NOMO-1 treated with dmso at 0.1 percent for 144 hours (cell line): Measurements from ENCODE around the gene ZNF22.
A peak's percentile ranks its signal among the peaks of the same experiment; 100 is the strongest.
"Not testable (repeated sequence)": the region's sequence is repeated elsewhere in the genome, so short reads cannot be mapped to it uniquely, and the experiment has no call there.

Experiments
- DNase-seq: peaks from one replicate; lab custom pipeline; 2025; ENCODE audit not compliant: unreplicated experiment; lab: John Stamatoyannopoulos, UW

The ZNF22 gene

DNA sequence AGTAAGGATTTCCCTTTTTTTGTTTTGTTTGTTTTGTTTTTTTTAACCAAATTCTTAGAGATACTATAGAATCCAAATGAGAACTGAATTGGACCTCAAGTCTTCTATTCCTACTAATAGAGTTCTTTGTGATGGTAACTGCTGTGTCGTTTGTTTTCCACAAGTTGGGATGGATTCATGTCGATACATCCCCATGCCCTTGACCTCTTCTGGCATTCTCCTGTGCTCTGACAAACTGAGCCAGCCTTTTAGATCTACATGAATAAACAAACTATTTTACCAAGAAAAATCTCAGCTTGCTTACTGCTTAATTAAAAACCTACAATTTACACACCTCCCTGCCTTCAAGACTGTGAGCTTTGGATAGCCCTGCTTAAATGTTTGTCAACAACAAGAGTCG, 3.9 kb downstream of the ZNF22 start:
- no peak for DNase-seq

DNA sequence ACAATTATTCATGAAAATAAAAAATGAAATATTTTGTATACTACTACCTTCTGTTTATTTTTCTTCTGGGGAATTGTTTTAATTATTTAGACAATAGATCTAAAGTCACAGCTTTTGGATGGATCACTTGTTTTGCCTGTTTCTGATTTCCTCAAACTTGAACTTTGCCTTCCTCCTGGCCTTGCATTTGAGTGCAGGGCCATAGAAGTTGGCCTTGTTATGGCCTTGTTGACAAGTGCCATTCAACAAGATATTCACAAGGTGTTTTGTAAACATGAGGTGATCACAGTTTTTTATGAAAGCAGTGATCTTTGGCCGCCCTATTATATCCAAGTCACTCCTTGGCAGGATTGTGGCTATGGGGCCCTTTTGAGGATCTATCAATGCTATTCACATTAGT, 4.6 kb downstream of the ZNF22 start:
- DNase-seq, result no peak

DNA sequence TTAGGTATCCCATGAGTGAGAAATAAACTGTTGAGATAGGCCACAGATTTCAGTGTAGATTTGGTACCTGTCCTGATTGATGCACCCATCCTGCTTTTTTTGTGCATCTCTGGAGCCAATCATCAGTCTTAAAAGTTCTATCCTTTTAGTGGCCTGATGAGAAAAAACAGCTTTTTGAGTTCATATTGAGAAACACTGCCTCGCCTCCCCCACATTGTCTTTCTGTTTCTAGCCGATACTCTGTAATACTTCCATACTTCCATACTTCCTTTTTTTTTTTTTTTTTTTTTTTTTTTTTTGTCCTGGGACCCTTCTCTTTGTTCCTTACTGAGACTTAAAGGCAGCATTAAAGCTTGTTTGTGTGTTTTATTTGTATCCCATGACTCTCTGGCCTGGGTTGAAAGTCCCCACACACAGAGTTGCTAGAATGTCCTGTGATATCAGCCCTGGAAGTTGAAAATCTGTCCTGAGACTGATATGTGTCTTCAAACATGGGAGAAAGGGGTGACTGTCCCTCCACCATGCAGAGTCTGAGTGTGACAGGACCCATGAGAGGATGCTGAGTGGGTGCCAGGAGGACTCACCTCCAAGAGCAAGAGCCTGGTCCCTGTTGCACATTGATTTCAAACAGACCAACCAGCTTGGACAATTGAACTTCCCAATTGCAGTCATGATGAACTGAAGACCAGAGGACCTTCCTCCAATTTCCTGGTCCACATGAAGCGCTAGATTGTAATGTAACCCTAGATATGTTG, 5.7 kb downstream of the ZNF22 start:
- DNase-seq, result no peak

DNA sequence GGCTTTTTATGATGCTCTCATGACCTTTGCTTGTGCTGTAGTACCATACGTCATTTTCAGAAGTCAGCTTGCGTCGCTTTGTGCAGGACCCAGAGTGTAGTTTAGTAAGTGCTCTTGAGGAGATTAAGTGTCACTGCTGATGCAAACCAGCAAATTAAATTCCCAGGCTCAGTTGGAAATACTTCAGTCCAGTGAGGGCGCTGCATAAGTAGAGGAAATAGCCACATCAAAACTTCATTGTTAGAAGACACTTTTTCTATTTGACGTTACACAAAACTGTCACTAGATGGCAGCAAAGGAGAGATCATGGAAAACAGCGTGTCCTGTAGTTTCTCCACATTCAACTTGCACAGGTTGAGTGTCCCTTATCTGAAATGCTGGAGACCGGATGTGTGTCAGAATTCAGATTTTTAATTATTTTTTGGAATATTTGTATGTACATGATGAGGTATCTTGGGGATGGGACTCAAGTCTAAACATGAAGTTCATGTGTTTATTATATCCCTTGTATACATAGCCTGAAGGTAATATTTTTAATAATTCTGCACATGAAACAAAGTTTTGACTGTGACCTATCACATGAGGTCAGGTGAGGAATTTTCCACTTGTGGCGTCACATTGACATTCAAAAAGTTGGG, 7.9 kb downstream of the ZNF22 start:
- peak; percentile 51 for DNase-seq

DNA sequence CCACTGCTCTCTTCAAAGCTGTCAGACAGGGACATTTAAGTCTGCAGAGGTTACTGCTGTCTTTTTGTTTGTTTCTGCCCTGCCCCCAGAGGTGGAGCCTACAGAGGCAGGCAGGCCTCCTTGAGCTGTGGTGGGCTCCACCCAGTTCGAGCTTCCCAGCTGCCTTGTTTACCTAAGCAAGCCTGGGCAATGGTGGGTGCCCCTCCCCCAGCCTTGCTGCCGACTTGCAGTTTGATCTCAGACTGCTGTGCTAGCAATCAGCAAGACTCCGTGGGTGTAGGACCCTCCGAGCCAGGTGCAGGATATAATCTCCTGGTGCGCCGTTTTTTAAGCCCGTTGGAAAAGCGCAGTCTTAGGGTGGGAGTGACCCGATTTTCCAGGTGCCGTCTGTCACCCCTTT, 13.8 kb downstream of the ZNF22 start:
- DNase-seq, result not testable (repeated sequence)

DNA sequence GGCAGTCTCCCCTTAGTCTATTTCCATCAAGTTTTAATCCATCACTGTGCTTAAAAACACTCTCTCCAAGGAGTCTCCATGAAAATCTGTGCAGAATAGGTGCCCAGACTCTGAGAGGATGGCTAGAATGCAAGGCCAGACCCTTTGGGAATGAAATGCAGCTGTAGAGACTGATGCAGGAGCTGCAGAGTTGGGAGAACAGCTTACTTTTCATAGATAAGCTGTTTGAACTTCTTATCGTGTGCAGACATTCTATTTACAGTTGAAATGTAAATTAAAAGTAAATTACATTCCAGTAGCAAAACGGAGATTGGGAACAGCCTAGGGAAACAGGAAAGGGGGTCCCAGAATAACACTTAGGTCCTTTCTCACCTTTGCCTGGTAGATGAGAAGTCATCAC, 14.9 kb downstream of the ZNF22 start:
- DNase-seq, result no peak

DNA sequence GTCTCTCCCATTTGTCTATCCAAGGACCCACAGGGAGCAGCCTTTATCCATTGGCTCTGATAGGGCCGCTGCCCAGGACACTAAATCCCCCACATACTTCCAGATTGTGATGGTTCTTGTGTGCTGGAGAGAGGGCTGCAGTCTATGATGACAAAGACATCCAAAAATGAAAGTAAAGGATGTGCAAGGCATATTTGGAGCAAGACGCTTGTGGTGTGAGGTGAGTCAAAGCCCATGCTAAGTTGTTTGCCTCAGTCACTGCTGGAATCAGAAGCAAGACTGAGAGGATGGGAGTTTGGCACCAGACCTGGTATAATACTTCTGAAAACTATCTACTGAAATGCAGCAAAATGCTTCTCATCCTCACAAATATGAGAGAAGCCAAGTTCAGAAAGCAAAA, 22.7 kb downstream of the ZNF22 start:
- no peak for DNase-seq

DNA sequence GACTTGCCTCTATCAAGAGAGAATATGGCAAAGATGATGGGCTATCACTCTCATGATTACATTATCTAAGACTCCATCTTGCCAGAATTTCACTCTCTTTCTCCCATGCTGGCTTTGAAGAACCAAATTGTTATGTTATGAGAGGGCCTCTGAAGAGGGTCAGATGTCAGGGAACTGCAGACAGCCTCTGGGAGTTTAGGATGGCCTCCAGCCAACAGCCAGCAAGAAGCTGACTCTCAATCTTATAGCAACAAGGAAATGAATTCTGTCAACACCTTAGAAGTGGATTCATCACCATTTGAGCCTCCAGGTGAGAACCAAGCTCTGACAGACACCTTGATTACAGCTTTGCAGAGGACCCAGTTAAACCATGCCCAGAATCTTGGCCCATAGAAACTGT, 33.6 kb downstream of the ZNF22 start:
- DNase-seq, result no peak

DNA sequence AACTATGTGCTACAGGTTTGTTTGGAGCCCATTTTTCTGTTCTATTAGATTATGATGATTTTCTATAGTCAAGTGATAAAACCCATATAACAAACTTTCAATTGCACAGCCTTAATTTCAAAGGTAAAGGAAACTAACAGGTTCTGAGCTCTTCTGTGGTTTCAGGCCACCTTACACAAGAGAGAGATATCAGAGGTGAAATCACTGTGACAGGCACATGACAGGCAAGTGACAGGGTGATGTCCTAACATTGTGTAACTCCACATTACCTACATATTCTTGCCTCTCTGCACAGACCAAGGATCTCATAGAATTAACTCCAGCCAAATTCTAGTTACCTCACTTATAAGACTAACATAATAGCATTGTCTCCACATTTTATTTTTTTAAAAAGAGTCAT, 35.0 kb downstream of the ZNF22 start:
- DNase-seq, result no peak

DNA sequence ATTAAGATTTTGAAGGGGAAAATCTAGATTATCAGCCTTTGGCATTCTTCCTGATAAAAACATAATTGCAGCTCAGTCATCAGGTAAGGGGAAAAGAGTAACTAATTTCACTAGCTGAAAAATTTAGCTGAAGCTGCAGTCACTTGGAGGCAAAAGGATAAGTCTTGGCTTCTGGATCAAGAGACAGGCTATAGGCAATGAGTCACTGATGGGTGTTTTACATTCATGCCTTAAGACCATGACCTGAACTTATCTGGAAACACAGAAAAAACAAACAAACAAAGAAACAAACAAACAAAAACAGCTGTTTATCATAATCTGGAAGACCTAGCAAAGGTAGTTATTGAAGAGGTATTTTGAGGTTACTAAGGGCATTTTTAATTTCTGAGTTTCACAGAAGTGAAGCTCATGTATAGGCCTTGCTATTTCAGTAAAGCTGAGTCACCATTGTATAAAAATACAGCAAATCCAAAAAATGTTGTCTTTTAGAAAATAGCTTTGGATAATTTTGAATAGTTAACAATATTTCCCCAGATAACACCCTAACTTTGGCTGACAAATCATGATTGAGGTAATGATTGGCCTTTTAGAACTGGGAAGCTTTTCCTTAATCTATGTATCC, 40.3 kb downstream of the ZNF22 start:
- no peak for DNase-seq

DNA sequence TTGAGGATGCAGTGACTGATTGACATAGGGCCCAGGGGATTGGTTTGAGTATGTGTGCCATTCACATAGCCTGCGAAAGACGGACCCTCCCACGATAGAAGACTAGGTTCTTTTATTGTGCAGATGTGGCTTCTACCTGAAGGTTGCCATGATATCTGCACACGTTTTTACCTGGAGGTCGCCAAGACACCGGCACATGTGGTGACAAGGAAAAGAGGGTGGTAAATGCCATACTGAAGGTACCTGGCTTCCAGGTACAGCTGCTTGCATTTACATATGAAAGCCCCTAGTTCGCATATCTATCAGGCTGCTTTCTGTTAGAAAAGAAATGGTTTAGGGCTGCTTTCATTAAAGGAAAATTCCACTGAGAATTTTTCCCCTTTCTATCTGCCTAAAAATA, 43.6 kb downstream of the ZNF22 start:
- no peak for DNase-seq

DNA sequence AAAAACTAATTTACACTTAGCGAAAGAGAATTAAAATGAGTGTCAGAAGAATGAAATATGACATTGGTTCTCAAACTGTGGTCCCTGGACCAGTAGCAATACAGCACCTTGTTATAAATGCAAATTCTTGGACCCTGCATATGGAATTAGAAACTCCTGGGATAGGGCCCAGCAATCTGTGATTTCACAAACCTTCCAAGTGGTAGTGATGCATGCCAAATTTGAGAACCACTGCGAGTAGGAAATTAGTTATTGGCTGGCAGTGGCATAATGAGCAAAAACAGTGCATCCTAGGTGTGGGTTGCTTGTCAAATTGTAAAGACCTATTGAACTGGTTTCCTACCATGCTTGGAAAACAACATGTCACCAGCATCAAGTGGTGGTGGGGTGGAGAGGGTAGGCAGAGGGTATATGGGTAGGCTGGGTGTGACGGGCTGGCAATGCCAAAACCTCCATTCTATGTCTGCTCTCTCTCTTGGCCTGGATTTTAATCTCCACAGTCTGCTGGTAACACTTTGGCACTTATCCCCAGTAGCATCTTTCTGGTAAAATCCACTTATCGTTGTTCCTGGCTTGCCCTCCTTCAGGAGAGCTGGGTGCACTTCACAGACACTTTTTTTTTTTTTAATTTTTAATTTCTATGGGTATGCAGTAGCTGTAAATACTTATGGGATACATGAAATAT, 50.0 kb downstream of the ZNF22 start:
- no peak for DNase-seq

DNA sequence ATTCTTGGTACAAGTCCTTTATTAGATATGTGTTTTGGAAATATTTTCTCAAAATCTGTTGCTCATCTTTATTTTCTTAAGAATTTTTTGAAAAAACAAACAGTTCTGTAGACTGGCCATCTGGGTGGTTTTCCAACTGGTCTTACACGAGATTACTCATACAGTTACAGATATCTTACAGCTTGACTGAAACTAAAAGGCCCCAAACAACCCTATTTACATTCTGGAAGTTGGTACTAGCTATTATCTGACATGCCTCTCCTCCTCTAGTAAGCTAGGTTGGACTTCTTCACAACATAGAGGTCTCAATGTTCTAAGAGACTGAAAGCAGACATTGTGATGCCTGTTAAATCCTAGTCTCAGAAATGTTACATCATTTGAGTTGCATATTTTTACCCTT, 52.0 kb downstream of the ZNF22 start:
- DNase-seq, result no peak

DNA sequence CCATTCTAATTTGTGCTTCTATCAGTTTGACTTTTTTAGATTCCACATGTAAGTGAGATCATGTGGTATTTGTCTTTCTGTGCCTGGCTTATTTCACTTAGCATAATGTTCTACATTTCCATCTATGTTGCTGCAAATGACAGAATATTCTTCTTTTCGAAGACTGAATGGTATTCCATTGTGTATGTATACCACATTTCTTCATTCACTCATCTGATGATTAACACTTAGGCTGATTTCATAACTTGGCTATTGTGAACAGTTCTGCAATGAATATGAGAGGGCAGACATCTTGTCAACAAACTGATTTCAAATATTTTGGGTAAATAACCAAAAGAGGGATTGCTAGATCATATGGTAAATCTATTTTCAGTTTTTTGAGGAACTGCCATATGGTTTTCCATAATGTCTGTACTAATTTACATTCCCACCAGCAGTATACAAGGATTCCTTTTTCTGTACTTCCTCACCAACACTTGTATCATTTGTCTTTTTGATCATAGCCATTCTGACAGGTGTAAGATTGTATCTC, 52.9 kb downstream of the ZNF22 start:
- DNase-seq, result no peak
